GM18502 (cell line): ENCODE data around the gene COL26A1.
"Not testable (repeated sequence)": the region's sequence is repeated elsewhere in the genome, so short reads cannot be mapped to it uniquely, and the experiment has no call there.

ENCODE experiments used
- ATAC-seq: cut with Tn5 transposase; IDR thresholded peaks from one replicate; pipeline ENCODE4 v1.9.1; 2021; ENCODE audit warnings: mild to moderate bottlenecking; ENCODE audit not compliant: unreplicated experiment, poor library complexity

The COL26A1 gene

DNA sequence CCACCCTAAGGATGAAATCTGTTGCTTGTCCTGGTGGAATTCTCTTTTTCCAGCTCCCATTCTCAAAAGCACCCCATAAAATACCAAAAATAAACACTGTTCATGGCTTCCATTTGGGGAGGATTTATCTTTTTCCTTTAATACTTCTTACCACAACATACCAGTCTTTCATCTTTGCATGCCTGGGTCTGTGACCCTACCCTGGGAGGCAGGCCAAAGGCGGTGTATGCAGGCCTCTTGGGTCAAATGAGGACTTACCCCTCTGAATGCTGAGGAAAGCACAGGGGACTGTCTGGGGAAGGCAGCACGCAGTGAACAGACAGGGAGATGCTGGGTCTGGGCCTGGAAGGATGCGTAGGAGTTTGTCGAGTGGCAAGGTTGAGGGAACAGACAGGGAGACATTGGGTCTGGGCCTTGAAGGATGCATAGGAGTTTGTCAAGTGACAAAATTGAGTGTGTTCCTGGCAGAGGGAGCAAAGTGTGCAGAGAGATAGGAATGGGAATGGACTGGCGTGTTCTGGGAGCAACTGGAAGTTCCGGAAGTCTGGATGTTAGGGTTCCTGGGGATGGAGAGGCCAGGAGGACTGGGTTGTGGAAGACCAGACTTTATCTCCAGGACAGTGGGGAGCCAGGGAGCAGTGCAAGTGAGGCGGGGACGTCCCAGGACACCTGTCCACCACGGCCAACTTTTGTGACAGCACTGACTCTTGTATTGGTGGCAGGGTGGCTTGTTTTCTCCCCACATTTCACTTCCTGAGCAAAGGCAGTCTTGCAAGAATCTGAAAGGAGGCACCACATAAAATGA lies 225.7 kb downstream of the COL26A1 start:
- no peak for ATAC-seq

DNA sequence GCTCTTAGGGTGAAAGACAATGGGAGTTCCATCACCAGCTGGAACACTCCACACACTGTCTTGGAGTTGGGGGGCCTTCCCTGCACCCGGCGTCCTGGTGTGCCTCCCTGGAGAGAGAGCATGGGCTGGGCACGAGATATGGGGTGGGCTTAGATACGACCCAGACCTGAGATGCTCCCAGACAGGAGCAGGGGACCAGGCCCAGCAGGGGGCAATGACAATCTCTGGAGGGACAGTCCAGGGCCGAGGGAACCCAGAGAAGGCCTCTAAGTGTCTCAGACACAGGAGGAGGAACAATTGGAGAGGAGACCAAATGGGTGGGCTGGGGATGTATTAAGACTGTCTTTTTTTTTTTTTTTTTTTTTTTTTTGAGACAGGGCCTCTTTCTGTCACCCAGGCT lies 226.4 kb downstream of the COL26A1 start:
- no peak for ATAC-seq

DNA sequence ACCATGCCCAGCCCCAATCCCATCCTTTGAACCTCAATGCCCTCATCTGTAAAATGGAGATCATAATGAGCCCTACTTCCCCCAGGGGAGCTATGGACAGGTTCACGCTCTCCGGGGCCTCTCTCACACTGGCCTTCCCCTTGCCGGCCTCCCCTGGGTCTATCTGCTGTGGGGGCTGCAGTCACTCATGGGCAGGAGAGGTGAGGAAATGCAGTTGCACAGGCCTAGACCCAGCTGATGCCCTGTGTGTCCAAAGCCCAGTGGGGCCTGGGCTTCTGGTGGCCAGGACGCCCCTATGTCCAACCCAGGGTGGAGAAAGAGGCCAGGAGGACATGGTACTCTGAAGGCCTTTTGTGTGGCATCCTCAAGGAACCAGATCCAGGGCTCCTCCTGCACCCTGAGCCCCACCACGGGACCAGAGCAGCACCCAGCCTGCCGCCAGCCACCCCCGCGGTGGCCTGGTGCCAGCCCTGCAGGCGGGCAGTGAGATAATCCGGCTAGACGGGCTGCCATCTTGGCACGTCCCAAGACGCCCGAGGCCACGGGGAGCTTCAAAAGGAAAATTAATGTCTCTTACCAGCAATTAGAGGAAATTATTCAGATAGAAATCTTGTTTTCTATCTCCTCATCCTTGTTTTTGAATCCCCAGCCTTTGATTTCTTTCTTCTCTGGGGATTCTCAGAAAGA lies 227.4 kb downstream of the COL26A1 start:
- no peak for ATAC-seq

DNA sequence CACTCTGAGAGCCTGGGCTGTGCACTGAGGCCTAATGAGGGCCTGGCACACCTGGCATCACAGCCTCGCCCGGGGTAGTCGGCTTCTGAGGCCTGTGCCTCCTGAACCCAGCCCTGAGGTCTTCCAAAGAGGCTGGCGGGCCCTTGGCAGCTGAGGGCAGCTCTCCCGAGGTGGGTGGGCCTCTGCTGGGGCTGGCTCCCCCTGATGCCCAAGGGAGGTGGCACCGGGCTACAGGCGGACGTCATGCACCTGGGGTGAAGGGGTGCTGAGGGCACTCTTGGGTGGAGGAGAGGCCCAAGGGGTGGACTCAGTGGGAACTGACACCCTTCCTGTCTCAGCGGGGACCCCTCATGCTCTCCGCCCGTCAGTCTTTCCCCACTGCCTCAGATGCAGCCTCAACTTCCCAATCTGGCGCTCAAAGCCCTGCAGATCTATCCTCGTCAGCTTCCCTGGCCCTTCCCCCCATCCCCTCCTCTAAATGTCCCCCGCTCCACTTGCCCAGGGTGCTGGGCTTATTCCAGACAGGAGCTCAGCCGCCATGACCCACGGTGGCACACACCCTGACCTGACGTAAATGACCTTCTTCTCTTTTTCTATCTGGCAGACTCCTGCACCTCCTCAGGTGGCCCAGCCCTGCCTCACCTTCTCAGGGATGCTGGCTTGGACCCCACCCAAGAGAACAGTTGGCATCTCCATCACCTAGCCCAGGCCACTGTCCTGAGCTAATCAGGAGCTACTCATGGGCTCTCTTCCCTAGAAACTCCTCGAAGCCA lies 228.2 kb downstream of the COL26A1 start:
- no peak for ATAC-seq

DNA sequence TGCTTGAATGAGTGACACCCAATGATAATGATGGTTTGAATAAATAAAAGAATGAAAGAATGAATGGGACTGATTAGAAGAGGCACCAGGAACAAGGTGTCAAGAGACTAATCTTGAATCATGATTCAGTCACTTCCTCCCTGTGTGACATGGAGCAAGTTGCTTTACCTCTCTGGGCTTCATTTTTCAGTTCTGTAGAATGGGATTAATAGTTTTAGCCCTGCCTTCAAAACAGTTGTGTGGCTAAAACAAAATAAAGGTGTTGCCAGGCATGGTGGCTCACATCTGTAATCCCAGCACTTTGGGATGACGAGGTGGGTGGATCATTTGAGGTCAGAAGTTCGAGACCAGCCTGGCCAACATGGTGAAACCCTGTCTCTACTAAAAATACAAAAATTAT lies 228.8 kb downstream of the COL26A1 start:
- no peak for ATAC-seq

DNA sequence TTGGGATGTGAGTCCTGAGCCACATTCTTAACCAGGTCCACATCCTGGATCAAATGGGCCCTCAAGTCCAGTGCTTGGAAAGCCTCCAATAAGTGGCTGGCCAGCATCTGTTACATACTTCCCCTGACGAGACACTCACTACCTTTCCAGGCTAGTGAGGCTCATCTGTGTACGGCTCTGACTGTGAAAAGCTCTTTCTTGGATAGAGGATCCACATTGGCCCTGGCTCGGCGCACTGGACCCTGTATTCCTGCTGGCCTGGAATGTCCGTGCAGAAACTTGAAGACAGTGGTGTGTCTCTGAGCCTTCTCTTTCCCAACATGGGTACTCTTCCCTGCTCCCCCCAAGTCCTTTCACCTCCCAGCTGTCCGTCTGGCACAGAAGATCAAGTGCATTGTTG lies 230.9 kb downstream of the COL26A1 start:
- ATAC-seq, result no peak

DNA sequence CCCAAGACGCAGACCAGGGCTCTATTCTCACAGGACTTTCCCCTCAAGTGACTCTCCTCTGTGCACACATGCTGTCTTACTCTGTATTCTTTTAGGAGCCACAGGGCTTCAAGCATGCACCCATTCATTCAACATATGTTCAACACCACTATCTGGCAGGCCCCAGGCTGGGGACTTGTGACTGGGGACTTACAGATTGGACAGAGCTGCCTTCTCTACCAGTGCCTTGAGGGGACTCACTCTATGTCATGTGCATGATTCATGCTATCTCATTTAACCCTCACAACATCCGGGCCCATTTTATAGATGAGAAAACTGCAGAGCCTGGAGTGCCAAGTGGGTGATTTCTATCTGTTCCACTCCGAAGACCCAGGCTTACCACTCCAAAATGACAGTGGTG lies 232.1 kb downstream of the COL26A1 start:
- ATAC-seq, result no peak

DNA sequence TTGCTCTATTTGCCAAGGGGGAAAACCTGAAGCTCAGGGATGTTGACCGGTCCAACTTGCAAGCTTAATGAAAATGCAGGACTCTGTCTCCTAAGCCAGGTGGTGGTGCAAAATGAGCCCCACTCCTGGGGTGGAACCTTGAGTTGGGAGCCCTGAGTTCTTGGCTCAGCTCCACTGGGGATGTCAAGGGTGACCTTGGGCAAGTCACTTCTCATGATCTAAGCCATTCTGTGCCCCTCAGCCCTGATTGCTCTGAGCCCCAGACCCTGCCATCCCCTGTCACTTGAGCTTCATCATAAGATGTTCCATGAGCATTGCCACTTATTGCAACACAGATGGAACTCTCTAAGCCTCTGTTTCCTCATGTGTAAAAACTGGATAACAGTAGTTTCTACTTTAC lies 232.6 kb downstream of the COL26A1 start:
- no peak for ATAC-seq

DNA sequence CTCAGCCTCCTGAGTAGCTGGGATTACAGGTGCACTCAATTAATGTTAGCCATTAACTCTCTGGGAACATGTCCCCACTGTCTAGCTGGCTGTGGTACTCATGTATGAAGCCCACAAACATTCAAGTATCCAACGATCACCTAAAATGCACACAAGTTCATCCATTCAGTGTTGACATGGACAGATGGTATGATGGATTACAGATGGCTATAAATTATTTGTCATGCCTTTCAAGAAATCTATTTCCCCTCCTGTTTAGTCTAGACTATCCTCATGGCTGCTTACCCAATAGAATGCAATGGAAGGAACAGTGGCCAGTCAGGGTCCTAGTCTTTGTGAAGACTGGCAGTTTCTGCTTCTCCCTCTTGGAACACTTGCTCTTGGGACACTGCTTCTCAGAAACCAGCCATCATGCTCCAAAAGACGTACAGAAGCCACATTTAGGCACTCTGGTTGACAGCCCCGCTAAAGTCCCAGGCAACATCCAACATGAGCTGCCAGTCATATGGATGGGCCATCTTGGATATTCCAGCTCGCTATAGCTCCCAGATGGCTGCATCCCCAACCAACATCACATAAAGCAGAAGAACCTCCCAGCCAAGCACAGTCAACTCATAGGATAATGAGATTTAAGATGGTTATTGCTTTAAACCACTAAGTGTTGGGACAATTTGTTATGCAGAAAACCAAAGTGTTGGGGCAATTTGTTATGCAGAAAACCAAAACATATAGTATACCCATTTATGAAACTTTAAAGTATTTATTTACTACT lies 233.3 kb downstream of the COL26A1 start:
- no peak for ATAC-seq

DNA sequence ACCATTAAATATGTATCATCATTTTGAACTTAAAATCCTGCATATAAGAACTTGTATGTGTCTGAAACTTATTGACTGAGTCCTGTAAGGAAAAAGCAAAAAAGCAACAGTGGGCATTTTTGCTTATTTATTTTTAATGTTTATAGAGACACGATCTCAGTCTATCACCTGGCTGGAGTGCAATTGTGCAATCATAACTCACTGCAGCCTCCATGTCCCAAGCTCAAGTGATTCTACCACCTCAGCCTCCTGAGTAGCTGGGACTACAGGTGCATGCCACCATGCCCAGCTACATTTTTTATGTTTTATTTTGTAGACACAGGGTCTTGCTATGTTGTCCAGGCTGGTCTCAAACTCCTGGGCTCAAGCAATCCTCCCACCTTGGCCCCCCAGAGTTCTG lies 234.2 kb downstream of the COL26A1 start:
- no peak for ATAC-seq

DNA sequence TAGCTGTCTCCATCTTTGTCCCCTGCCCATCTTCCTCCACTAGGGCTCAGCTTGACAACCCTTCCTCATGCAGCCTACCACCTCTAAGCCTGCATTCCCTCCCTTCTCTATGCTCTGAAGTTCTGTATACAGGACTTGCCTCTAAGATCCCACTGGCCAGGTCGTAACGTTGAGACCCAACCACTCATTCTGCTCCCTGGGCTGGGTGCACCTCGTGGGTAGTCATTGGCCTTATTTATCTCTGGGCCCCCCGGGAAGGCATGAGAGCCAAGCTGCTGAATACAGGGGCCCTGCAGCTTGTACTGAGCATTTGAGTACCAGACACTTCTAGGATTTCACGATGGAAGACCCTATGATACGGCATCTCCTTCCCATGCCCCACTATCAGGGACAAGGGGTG lies 235.3 kb downstream of the COL26A1 start:
- no peak for ATAC-seq

DNA sequence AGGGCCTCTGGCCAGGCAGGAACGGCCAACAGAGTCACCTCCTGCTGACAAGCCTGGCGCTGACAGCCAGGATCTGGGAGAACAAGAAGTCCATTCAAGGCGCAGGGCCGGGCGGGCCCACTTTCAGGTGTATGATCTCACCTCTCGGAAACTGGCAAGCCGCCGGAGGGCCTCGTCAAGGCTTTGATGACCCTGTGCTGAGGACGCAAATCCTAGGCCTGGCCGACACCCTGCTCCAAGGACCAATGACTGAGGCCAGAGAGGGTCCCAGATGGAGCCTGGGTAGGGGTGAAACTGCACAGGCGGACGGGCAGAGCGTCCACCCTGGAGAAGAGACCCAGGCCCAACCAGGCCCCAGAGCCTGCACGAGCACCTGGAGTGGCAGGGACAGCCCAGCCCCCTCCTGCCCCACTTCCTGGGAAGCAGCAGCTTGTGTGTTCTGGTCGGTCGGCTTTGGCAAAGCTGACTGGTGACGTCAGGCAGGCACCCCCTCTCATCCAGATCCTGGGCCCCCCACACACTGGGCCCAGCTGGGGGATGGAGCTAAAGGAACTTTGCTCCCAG lies 235.8 kb downstream of the COL26A1 start:
- no peak for ATAC-seq

DNA sequence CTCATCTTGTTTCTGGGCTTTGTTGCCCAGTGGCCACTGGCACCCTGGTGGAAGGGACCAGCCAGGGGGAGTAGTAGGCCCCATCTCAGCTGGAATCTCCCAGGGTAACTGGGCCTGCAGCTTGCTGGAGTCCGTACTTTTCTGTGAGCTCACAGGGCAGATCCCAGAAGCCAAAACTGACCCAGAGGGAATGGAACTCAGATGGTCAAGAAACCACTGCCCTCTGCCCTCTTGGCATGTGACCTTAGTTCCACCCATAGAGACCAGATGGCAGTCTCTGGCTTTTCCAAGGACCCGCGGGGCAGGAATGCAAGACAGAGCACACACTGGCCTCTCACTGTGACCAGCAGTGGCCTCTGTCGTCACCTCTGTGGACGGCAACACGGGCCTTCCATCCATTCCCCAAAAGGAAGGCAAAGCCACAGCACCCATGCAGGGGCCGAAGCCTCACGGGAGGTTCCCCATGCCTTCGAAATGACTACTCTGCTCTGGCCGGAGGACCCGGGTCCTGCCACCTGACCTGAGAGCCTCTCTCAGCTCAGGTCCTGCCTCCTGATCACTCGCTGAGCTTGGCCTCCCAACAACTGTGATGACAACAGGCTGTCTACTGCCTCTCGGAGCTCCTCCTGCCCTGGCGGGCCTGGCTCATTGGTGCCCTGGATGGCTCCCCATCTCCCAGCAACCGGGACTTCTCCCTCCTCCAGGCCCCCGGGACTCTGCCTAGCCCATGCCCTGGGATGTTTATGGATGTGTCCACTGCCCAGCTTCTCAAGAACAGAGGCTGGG lies 236.5 kb downstream of the COL26A1 start:
- no peak for ATAC-seq

DNA sequence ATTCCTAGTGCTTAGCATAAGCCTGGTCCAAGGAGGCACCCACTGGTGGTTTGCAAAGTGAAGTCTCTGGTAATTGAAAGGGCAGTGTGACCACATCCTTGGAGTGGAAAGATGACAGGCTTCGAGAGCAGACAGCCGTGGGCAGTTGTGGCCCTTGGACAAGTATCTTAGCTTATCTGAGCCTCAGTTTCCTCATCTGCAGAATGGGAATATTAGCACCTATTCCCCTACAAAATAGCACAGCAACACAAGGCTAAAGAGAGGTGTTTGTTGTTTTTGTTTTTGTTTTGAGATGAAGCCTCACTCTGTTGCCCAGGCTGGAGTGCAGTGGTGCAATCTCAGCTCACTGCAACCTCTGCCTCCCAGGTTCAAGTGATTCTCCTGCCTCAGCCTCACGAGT lies 237.1 kb downstream of the COL26A1 start:
- no peak for ATAC-seq

DNA sequence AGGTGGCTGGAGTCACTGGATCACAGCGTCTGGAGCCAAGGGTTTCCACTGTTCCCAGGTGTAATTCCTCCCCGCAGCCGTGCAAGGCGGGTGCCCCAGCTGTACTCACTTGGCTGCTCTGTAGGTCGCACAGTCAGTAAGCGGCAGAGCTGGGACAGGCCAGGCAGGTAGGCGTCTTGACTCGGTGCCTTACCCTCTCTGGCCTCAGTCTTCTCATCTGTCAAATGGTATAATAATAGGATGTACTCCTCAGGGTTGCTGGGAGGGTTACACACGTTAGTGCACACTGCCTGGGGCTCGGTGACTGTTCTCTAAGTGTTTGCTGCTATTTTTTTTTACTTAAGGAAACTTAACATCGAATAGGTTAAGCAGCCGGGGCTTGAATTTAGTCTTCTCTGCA lies 239.4 kb downstream of the COL26A1 start:
- no peak for ATAC-seq

DNA sequence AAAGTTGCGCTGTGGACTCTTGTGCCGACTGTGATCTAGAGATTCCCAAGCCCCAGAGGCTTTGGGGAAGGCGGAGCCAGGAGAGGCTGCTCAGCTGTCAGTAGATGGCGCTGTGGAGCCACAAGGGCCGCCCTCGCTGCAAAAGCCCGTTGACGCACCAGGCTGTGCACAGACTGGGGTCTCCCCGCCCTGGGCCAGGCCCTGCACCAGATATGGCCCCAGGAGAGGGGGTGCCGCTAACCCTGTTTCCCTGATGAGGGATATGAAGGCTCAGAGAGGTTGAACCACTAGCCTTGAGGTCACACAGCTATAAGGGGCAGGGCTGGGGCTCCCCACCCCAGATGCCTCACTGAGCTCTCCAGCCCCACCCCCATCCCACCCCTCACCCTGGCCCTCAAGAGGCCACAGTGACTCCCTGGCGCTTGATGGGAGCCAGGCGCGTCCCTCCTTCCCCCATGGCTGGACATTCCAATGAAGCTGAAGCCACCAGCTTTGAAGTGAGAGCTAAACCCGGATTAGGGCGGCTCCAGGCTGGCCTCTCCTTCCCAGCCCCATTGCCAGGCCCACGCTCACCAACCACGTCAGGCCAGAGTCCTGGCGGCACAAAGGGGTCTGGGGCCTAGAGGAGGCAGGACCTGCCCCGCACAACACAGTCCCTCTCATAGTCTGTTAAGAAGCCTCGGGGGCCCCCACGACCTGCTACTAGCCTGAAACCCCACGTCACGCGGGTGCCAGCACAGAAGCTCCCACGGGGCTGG lies 240.0 kb downstream of the COL26A1 start:
- no peak for ATAC-seq

DNA sequence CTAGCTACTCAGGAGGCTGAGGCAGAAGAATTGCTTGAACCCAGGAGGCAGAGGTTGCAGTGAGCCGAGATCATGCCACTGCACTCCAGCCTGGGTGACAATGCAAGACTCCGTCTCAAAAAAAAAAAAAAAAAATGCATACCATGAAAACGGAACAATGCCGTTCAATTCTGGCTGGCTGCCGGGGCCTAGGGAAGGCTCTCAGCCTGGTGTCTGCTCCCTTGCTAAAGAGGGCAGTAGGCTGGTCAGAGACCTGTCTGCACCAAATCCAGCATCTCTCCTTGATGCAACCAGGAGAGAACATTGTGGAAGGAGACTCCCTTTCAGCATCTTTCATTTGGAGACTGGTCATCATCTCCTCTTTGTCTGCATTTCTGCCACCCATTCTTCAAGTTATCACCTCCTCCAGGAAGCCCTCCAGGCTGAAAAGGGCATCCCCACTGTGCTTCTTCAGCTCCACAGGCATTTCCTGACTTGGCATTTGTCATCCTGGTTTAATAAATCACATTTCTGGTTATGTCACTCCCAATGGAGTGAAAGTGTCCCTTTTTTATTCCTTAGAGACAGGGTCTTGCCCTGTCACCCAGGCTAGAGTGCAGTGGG lies 241.8 kb downstream of the COL26A1 start:
- no peak for ATAC-seq

DNA sequence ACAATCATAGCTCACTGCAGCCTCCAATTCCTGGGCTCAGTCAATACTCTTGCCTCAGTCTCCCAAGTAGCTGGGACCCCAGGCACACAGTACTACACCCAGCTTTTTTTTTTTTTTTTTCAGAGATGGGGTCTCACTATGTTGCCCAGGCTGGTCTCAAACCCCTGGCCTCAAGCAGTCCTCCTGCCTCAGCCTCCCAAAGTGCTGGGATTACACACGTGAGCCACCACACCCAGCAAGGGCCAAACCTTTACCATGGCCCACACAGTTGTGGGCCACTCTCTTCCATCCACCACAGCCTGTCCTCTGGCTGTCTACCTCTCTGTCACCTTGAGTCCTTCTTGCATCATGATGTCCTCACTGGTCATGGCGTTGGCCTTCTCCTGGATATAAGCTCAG lies 242.3 kb downstream of the COL26A1 start:
- not testable (repeated sequence) for ATAC-seq
